Measurements from ENCODE around the gene ZNRF3. TPM values are rescaled to one million over a fixed set of nuclear protein-coding genes. Genes with fewer than 3 reads are reported as not detected.

ZNRF3 gene
- polyA plus RNA-seq, 1 donor (not counting 4 experiments of a cell fraction or from before 2014, with no cell fraction given) = 2.6 TPM

GRCh38 chr22:29080106-29080975 lies 197.0 kb downstream of the ZNRF3 start:
- H3K4me2 ChIP-seq (ENCODE audit: control insufficient read depth, extremely low read depth, insufficient read depth, low read depth, low read length) = no peak overlapping the region

GRCh38 chr22:29081517-29082236 lies 198.3 kb downstream of the ZNRF3 start:
- Histone ChIP-seq H3K36me3 (ENCODE audit: control insufficient read depth in 2 of 2, extremely low read depth in 1 of 2, insufficient read depth in 2 of 2, low read length in 2 of 2) (no peaks in the 10 kb centered on the region), H2AFZ (ENCODE audit: control insufficient read depth, low read length) (no peak overlapping the region), H3K9me3 (ENCODE audit: control insufficient read depth, low read depth, low read length) (no peaks in the 10 kb centered on the region), H3K27ac (ENCODE audit: control insufficient read depth, insufficient read depth, low read length) (no peak overlapping the region), H3K4me3 (ENCODE audit: control insufficient read depth in 2 of 3, extremely low read depth in 1 of 3, insufficient read depth in 2 of 3, low read depth in 1 of 3, low read length in 3 of 3) (no peak overlapping the region), H3K4me2 (ENCODE audit: control insufficient read depth, extremely low read depth, insufficient read depth, low read depth, low read length) (no peak overlapping the region), H3K4me1 (ENCODE audit: control insufficient read depth, extremely low read depth, insufficient read depth, low read length) (peaks cover 2% of the 10 kb centered on the region), H4K20me1 (ENCODE audit: control insufficient read depth, extremely low read depth, insufficient read depth, low read length) (no peaks in the 10 kb centered on the region), H3K79me2 (ENCODE audit: control insufficient read depth, insufficient read depth, low read length) (no peaks in the 10 kb centered on the region), H3K9ac (ENCODE audit: control insufficient read depth, extremely low read depth, insufficient read depth, low read length) (no peak overlapping the region), H3K9me1 (ENCODE audit: control insufficient read depth, extremely low read depth, insufficient read depth, low read length) (no peaks in the 10 kb centered on the region), H3K27me3 (ENCODE audit: control insufficient read depth, extremely low read depth, insufficient read depth, low read length) (no peaks in the 10 kb centered on the region)
- dilution Hi-C loops (cut with MboI; ENCODE audit: extremely low pct_ligation_motif_present, low sequenced_read_pairs) = no loop called here
- no peak for DNase-seq (ENCODE audit: low read depth, low spot score)
- no peak for FAIRE-seq
- TF ChIP-seq EZH2 (IDR thresholded peaks at IDR 0.05; ENCODE audit: low read length) = no peak
- TF ChIP-seq, protein P1, sequence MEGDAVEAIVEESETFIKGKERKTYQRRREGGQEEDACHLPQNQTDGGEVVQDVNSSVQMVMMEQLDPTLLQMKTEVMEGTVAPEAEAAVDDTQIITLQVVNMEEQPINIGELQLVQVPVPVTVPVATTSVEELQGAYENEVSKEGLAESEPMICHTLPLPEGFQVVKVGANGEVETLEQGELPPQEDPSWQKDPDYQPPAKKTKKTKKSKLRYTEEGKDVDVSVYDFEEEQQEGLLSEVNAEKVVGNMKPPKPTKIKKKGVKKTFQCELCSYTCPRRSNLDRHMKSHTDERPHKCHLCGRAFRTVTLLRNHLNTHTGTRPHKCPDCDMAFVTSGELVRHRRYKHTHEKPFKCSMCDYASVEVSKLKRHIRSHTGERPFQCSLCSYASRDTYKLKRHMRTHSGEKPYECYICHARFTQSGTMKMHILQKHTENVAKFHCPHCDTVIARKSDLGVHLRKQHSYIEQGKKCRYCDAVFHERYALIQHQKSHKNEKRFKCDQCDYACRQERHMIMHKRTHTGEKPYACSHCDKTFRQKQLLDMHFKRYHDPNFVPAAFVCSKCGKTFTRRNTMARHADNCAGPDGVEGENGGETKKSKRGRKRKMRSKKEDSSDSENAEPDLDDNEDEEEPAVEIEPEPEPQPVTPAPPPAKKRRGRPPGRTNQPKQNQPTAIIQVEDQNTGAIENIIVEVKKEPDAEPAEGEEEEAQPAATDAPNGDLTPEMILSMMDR (optimal IDR thresholded peaks at IDR 0.05 in 1 of 3, IDR thresholded peaks at IDR 0.05 in 1 of 3, conservative IDR thresholded peaks at IDR 0.05 in 1 of 3; ENCODE audit: extremely low read depth in 1 of 3, insufficient read depth in 2 of 3, low read length in 3 of 3) = no peak

More at GRCh38 chr22:29080106-29080975, 197.0 kb downstream of the ZNRF3 start:
- H3K9me1 ChIP-seq (ENCODE audit: control insufficient read depth, extremely low read depth, insufficient read depth, low read length) = no peaks in the 10 kb centered on the region
- DNase-seq (ENCODE audit: low read depth, low spot score) (no peak), FAIRE-seq (peak; percentile 61)
- H3K27ac ChIP-seq (ENCODE audit: control insufficient read depth, insufficient read depth, low read length) = no peak overlapping the region
- H3K79me2 ChIP-seq (ENCODE audit: control insufficient read depth, insufficient read depth, low read length) = no peaks in the 10 kb centered on the region
- no peak overlapping the region for H3K4me3 ChIP-seq (ENCODE audit: control insufficient read depth in 2 of 3, extremely low read depth in 1 of 3, insufficient read depth in 2 of 3, low read depth in 1 of 3, low read length in 3 of 3)
- peaks cover 2% of the 10 kb centered on the region for H3K4me1 ChIP-seq (ENCODE audit: control insufficient read depth, extremely low read depth, insufficient read depth, low read length)
- no peaks in the 10 kb centered on the region for H3K27me3 ChIP-seq (ENCODE audit: control insufficient read depth, extremely low read depth, insufficient read depth, low read length)
- TF ChIP-seq, protein P1 (optimal IDR thresholded peaks at IDR 0.05 in 1 of 3, IDR thresholded peaks at IDR 0.05 in 1 of 3, conservative IDR thresholded peaks at IDR 0.05 in 1 of 3; ENCODE audit: extremely low read depth in 1 of 3, insufficient read depth in 2 of 3, low read length in 3 of 3) = peak in 1 of 3 experiments; percentile 14
- TF ChIP-seq EZH2 (IDR thresholded peaks at IDR 0.05; ENCODE audit: low read length) = no peak
- H3K9ac ChIP-seq (ENCODE audit: control insufficient read depth, extremely low read depth, insufficient read depth, low read length) = no peak overlapping the region
- H2AFZ ChIP-seq (ENCODE audit: control insufficient read depth, low read length) = no peak overlapping the region
- no peaks in the 10 kb centered on the region for H4K20me1 ChIP-seq (ENCODE audit: control insufficient read depth, extremely low read depth, insufficient read depth, low read length)
- H3K9me3 ChIP-seq (ENCODE audit: control insufficient read depth, low read depth, low read length) = no peaks in the 10 kb centered on the region
- H3K36me3 ChIP-seq (ENCODE audit: control insufficient read depth in 2 of 2, extremely low read depth in 1 of 2, insufficient read depth in 2 of 2, low read length in 2 of 2) = no peaks in the 10 kb centered on the region
- dilution Hi-C loops (cut with MboI; ENCODE audit: extremely low pct_ligation_motif_present, low sequenced_read_pairs) = no loop called here
